ENCODE data around the gene SCD.

Gene SCD

GRCh38 chr10:100338434-100339036, 8.5 kb upstream of the SCD start:
- in situ Hi-C loops (cut with HindIII; ENCODE audit: low sequenced_read_pairs) = loop anchor here (25.0 kb wide), 1 partner anchor 549 kb away; no protein-coding TSS in a partner anchor
- DNase-seq (ENCODE audit: low read depth) = no peak
- H3K4me3 ChIP-seq (ENCODE audit: low read depth, low read length) = no peak overlapping the region
- peak; percentile 97 for TF ChIP-seq CTCF (IDR thresholded peaks at IDR 0.05; ENCODE audit: low read depth, low read length, missing control alignments)

- H3K4me3 ChIP-seq (ENCODE audit: low read depth, low read length) = no peak overlapping the region
- in situ Hi-C loops (cut with HindIII; ENCODE audit: low sequenced_read_pairs) = loop anchor here (25.0 kb wide), 1 partner anchor 548 kb away; no protein-coding TSS in a partner anchor
- no peak for TF ChIP-seq CTCF (IDR thresholded peaks at IDR 0.05; ENCODE audit: low read depth, low read length, missing control alignments)
- no peak for DNase-seq (ENCODE audit: low read depth)
Measured at GRCh38 chr10:100339236-100339635, 7.8 kb upstream of the SCD start.

GRCh38 chr10:100340948-100341847, 5.8 kb upstream of the SCD start:
- no peak for DNase-seq (ENCODE audit: low read depth)
- no peak for TF ChIP-seq CTCF (IDR thresholded peaks at IDR 0.05; ENCODE audit: low read depth, low read length, missing control alignments)
- no peak overlapping the region for H3K4me3 ChIP-seq (ENCODE audit: low read depth, low read length)
- in situ Hi-C loops (cut with HindIII; ENCODE audit: low sequenced_read_pairs) = loop anchor here (5.0 to 25.0 kb wide), 2 partner anchors 91 to 546 kb away; no protein-coding TSS in a partner anchor

GRCh38 chr10:100341953-100342626, 4.9 kb upstream of the SCD start:
- in situ Hi-C loops (cut with HindIII; ENCODE audit: low sequenced_read_pairs) = loop anchor here (5.0 to 25.0 kb wide), 2 partner anchors 90 to 545 kb away; no protein-coding TSS in a partner anchor
- H3K4me3 ChIP-seq (ENCODE audit: low read depth, low read length) = no peak overlapping the region
- peak; percentile 78 for TF ChIP-seq CTCF (IDR thresholded peaks at IDR 0.05; ENCODE audit: low read depth, low read length, missing control alignments)
- DNase-seq (ENCODE audit: low read depth) = no peak

- no peak overlapping the region for H3K4me3 ChIP-seq (ENCODE audit: low read depth, low read length)
- no peak for DNase-seq (ENCODE audit: low read depth)
- TF ChIP-seq CTCF (IDR thresholded peaks at IDR 0.05; ENCODE audit: low read depth, low read length, missing control alignments) = no peak
- in situ Hi-C loops (cut with HindIII; ENCODE audit: low sequenced_read_pairs) = loop anchor here (5.0 to 25.0 kb wide), 2 partner anchors 90 to 545 kb away; no protein-coding TSS in a partner anchor
Measured at GRCh38 chr10:100342627-100342972, 4.4 kb upstream of the SCD start.

- no peak for TF ChIP-seq CTCF (IDR thresholded peaks at IDR 0.05; ENCODE audit: low read depth, low read length, missing control alignments)
- in situ Hi-C loops (cut with HindIII; ENCODE audit: low sequenced_read_pairs) = loop anchor here (5.0 to 25.0 kb wide), 2 partner anchors 88 to 543 kb away; no protein-coding TSS in a partner anchor
- no peak overlapping the region for H3K4me3 ChIP-seq (ENCODE audit: low read depth, low read length)
- DNase-seq (ENCODE audit: low read depth) = no peak
Measured at GRCh38 chr10:100344241-100344788, 2.7 kb upstream of the SCD start.

Measured in astrocyte of the cerebellum (primary cell).